HepG2 (cell line): ENCODE results near the gene RHOT2. TPM values are rescaled to one million over a fixed set of nuclear protein-coding genes. Genes with fewer than 3 reads are reported as not detected.

Experiments
- ATAD3A ChIP-seq: sonication (generic); formaldehyde crosslinking; IDR thresholded peaks from 2 replicates; pipeline ENCODE4 v1.4.0; 2020; ENCODE audit warnings: missing genetic modification reagents
- FOXO1 ChIP-seq: sonication (generic); formaldehyde crosslinking; IDR thresholded peaks from 2 replicates; pipeline ENCODE4 v1.4.0; 2020; ENCODE audit warnings: missing genetic modification reagents
- HOXD1 ChIP-seq: sonication (generic); formaldehyde crosslinking; IDR thresholded peaks from 2 replicates; pipeline ENCODE4 v1.5.0; 2020; ENCODE audit warnings: missing genetic modification reagents
- PITX1 ChIP-seq: sonication (generic); formaldehyde crosslinking; IDR thresholded peaks from 2 replicates; pipeline ENCODE4 v1.5.1; 2020; ENCODE audit warnings: mild to moderate bottlenecking, missing genetic modification reagents
- SRY ChIP-seq: sonication (generic); formaldehyde crosslinking; IDR thresholded peaks from 2 replicates; pipeline ENCODE4 v1.8.0; 2022; ENCODE audit warnings: mild to moderate bottlenecking, missing genetic modification reagents
- TAF1 ChIP-seq: sonication (generic); formaldehyde crosslinking; IDR thresholded peaks from 2 replicates; pipeline ENCODE4 v1.4.0; 2020; ENCODE audit warnings: missing genetic modification reagents
- TARDBP ChIP-seq: sonication (generic); formaldehyde crosslinking; IDR thresholded peaks from 2 replicates; pipeline ENCODE4 v1.8.0; 2022; ENCODE audit warnings: mild to moderate bottlenecking, missing genetic modification reagents
- ZFY ChIP-seq: sonication (generic); formaldehyde crosslinking; IDR thresholded peaks from 2 replicates; pipeline ENCODE4 v1.4.0; 2020; ENCODE audit warnings: missing genetic modification reagents
- ZMYM4 ChIP-seq: sonication (generic); formaldehyde crosslinking; IDR thresholded peaks from 2 replicates; pipeline ENCODE4 v1.8.1; 2023; ENCODE audit warnings: mild to moderate bottlenecking, missing genetic modification reagents
- ZNF282 ChIP-seq: fragments of 450-650 bp; IDR thresholded peaks from 2 replicates; pipeline ENCODE4 v1.6.1; 2018; ENCODE audit not compliant: partially characterized antibody
- ZNF570 ChIP-seq: sonication (generic); formaldehyde crosslinking; IDR thresholded peaks from 2 replicates; pipeline ENCODE4 v1.4.0; 2020; ENCODE audit warnings: mild to moderate bottlenecking, missing genetic modification reagents, borderline replicate concordance
- polyA plus RNA-seq, 8 experiments: library from polyadenylated mRNA; depleted of rRNA in 3 of 8; stranded (reverse) in 7 of 8; unstranded in 1 of 8; fragments of >200 nt; fragmentation: Illumina TruSeq in 4 of 8; extraction: Trizol in 4 of 8; gene quantifications; 2 replicates each; pipeline versions ENCODE4 v1.2.1 to v1.2.3, GENCODE V29; 2011 to 2016; ENCODE audit warnings: low read depth in 4 of 8, missing spikeins in 1 of 8, mixed read lengths in 1 of 8; ENCODE audit not compliant: insufficient read depth in 1 of 8
- total RNA-seq, 5 experiments: library from RNA; depleted of rRNA; stranded (reverse); fragments of >200 nt; fragmentation: Illumina TruSeq; extraction: Trizol; gene quantifications; 2 replicates each; pipeline ENCODE4 v1.2.3, GENCODE V29; 2016; ENCODE audit warnings: low read depth in 1 of 5
- TF ChIP-seq, protein P1 (sequence below): sonication (generic); formaldehyde crosslinking; conservative IDR thresholded peaks from 2 replicates; pipeline ENCODE4 v1.5.0; 2020; ENCODE audit warnings: missing genetic modification reagents
- TF ChIP-seq, protein P2 (sequence below): sonication (generic); formaldehyde crosslinking; IDR thresholded peaks from 2 replicates; pipeline ENCODE4 v1.4.0; 2020; ENCODE audit warnings: missing genetic modification reagents
- TF ChIP-seq, protein P3 (sequence below): sonication (generic); formaldehyde crosslinking; IDR thresholded peaks from 2 replicates; pipeline ENCODE4 v1.4.0; 2020; ENCODE audit warnings: missing genetic modification reagents, mild to moderate bottlenecking, borderline replicate concordance
- TF ChIP-seq, protein P4 (sequence below), 2 experiments: sonication (generic) in 1 of 2; formaldehyde crosslinking in 1 of 2; IDR thresholded peaks; 2 replicates each; pipeline versions ENCODE4 v1.4.0 to v1.6.1; 2018 to 2020; ENCODE audit warnings: missing genetic modification reagents in 2 of 2, borderline replicate concordance in 1 of 2, low read depth in 1 of 2, mild to moderate bottlenecking in 1 of 2, missing biosample characterization in 1 of 2

RHOT2 gene
- total and polyA plus RNA-seq, 2 of the 13 experiments (the other 11 are each of a cell fraction or from before 2014, with no cell fraction given) = 63.6 to 76.9 TPM

DNA sequence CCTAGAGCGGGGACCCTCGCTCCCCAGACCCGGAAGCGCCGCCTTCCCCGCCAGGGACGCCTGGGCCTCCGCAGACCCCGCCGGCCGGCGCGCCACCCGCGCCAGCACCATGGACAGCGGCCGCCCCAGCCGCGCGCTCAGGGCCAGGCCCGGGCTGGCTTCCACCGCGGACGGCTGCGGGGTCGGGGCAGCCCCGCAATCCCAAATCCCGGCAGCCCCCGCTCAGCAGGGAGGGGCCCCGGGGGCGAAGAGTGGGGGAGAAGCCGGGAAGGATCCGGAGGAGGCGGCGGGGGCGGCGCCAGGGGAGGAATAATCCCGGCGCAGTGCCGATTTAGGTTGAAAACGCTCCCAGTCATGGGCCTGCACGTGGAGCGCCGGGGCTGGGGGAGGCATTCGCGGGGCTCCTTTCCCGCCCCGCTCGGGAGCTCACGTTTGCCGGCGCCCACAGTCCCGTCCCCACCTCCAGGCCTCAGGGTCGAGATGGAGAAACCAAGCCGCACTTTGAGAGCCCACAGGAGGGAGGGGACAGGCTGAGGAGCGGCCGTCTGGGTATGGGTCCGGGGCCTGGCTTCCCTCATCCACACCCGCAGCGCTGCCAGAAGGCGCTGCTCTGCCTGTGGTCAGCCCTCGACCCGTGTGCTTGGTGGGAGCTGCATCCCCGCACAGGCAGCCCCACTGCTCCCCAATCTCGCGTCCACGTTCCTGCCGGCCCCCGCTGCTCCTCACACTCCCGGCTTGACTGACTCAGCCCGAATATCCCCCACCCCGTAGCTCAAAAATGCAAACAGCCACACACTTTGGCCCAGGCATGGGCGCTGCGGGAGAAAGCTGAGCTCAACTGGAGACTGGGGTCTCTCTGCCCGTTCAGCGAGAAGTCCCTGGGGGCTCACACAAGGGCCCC, 33.0 kb downstream of the RHOT2 start (continued):
- TF ChIP-seq, protein P1, sequence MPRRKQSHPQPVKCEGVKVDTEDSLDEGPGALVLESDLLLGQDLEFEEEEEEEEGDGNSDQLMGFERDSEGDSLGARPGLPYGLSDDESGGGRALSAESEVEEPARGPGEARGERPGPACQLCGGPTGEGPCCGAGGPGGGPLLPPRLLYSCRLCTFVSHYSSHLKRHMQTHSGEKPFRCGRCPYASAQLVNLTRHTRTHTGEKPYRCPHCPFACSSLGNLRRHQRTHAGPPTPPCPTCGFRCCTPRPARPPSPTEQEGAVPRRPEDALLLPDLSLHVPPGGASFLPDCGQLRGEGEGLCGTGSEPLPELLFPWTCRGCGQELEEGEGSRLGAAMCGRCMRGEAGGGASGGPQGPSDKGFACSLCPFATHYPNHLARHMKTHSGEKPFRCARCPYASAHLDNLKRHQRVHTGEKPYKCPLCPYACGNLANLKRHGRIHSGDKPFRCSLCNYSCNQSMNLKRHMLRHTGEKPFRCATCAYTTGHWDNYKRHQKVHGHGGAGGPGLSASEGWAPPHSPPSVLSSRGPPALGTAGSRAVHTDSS = no peak
- TF ChIP-seq SRY (peak; percentile 86; the same call in 1 of the 2 replicates), TAF1 (CRISPR knock-in tag) (no peak), ZNF570 (CRISPR knock-in tag) (0 out of 2 replicates have a peak, but pooled peaks have one; percentile 50), PITX1 (no peak), ATAD3A (no peak), ZFY (CRISPR knock-in tag) (peak; percentile 50; the same call in 1 of the 2 replicates), FOXO1 (CRISPR knock-in tag) (no peak), ZNF282 (no peak), TARDBP (CRISPR knock-in tag) (no peak), HOXD1 (0 out of 2 replicates have a peak, but pooled peaks have one; percentile 66), ZMYM4 (CRISPR knock-in tag) (peak; percentile 37; the same call in 1 of the 2 replicates)
- TF ChIP-seq, protein P2, sequence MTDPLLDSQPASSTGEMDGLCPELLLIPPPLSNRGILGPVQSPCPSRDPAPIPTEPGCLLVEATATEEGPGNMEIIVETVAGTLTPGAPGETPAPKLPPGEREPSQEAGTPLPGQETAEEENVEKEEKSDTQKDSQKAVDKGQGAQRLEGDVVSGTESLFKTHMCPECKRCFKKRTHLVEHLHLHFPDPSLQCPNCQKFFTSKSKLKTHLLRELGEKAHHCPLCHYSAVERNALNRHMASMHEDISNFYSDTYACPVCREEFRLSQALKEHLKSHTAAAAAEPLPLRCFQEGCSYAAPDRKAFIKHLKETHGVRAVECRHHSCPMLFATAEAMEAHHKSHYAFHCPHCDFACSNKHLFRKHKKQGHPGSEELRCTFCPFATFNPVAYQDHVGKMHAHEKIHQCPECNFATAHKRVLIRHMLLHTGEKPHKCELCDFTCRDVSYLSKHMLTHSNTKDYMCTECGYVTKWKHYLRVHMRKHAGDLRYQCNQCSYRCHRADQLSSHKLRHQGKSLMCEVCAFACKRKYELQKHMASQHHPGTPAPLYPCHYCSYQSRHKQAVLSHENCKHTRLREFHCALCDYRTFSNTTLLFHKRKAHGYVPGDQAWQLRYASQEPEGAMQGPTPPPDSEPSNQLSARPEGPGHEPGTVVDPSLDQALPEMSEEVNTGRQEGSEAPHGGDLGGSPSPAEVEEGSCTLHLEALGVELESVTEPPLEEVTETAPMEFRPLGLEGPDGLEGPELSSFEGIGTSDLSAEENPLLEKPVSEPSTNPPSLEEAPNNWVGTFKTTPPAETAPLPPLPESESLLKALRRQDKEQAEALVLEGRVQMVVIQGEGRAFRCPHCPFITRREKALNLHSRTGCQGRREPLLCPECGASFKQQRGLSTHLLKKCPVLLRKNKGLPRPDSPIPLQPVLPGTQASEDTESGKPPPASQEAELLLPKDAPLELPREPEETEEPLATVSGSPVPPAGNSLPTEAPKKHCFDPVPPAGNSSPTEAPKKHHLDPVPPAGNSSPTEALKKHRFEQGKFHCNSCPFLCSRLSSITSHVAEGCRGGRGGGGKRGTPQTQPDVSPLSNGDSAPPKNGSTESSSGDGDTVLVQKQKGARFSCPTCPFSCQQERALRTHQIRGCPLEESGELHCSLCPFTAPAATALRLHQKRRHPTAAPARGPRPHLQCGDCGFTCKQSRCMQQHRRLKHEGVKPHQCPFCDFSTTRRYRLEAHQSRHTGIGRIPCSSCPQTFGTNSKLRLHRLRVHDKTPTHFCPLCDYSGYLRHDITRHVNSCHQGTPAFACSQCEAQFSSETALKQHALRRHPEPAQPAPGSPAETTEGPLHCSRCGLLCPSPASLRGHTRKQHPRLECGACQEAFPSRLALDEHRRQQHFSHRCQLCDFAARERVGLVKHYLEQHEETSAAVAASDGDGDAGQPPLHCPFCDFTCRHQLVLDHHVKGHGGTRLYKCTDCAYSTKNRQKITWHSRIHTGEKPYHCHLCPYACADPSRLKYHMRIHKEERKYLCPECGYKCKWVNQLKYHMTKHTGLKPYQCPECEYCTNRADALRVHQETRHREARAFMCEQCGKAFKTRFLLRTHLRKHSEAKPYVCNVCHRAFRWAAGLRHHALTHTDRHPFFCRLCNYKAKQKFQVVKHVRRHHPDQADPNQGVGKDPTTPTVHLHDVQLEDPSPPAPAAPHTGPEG (CRISPR knock-in tag) = peak; percentile 86; the same call in 1 of the 2 replicates
- TF ChIP-seq, protein P3, sequence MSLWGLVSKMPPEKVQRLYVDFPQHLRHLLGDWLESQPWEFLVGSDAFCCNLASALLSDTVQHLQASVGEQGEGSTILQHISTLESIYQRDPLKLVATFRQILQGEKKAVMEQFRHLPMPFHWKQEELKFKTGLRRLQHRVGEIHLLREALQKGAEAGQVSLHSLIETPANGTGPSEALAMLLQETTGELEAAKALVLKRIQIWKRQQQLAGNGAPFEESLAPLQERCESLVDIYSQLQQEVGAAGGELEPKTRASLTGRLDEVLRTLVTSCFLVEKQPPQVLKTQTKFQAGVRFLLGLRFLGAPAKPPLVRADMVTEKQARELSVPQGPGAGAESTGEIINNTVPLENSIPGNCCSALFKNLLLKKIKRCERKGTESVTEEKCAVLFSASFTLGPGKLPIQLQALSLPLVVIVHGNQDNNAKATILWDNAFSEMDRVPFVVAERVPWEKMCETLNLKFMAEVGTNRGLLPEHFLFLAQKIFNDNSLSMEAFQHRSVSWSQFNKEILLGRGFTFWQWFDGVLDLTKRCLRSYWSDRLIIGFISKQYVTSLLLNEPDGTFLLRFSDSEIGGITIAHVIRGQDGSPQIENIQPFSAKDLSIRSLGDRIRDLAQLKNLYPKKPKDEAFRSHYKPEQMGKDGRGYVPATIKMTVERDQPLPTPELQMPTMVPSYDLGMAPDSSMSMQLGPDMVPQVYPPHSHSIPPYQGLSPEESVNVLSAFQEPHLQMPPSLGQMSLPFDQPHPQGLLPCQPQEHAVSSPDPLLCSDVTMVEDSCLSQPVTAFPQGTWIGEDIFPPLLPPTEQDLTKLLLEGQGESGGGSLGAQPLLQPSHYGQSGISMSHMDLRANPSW (CRISPR knock-in tag) = no peak
- TF ChIP-seq, protein P4, sequence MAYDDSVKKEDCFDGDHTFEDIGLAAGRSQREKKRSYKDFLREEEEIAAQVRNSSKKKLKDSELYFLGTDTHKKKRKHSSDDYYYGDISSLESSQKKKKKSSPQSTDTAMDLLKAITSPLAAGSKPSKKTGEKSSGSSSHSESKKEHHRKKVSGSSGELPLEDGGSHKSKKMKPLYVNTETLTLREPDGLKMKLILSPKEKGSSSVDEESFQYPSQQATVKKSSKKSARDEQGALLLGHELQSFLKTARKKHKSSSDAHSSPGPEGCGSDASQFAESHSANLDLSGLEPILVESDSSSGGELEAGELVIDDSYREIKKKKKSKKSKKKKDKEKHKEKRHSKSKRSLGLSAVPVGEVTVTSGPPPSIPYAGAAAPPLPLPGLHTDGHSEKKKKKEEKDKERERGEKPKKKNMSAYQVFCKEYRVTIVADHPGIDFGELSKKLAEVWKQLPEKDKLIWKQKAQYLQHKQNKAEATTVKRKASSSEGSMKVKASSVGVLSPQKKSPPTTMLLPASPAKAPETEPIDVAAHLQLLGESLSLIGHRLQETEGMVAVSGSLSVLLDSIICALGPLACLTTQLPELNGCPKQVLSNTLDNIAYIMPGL (CRISPR knock-in tag; IDR thresholded peaks at IDR 0.05; ENCODE audit: borderline replicate concordance in 1 of 2, low read depth in 1 of 2) = no peak
